Measurements from ENCODE around the gene ZFAND3. TPM values are rescaled to one million over a fixed set of nuclear protein-coding genes. Genes with fewer than 3 reads are reported as not detected.

ZFAND3 gene
- total RNA-seq, 1 experiment from 2014 or later: 107 TPM

GRCh38 chr6:37777272-37777834, 42.2 kb upstream of the ZFAND3 start:
- POLR2A ChIA-PET: no interaction called here
- CTCF ChIA-PET: no interaction called here
- intact Hi-C loops (cut with micrococcal nuclease; ENCODE audit: unreplicated experiment): no loop called here

GRCh38 chr6:37779111-37779800, 40.3 kb upstream of the ZFAND3 start:
- CTCF ChIA-PET: no interaction called here
- intact Hi-C loops (cut with micrococcal nuclease; ENCODE audit: unreplicated experiment): no loop called here
- no peaks in the 10 kb centered on the region for H3K27me3 Mint-ChIP-seq (ENCODE audit: insufficient read depth, unreplicated experiment)
- no peak overlapping the region for H3K4me3 ChIP-seq (ENCODE audit: low read depth, low read length)
- DNase-seq: no peak
- BruUV-seq (replicated peaks): no TSS peak
- H3K36me3 Mint-ChIP-seq (ENCODE audit: insufficient read depth, unreplicated experiment): no peaks in the 10 kb centered on the region
- no peaks in the 10 kb centered on the region for H3K4me1 Mint-ChIP-seq (ENCODE audit: low read depth, unreplicated experiment)
- H3K36me3 ChIP-seq (ENCODE audit: control insufficient read depth, insufficient read depth, low read length): no peaks in the 10 kb centered on the region
- no peak overlapping the region for H3K27ac Mint-ChIP-seq (ENCODE audit: unreplicated experiment)
- TF ChIP-seq CTCF (IDR thresholded peaks at IDR 0.05; ENCODE audit: insufficient read depth in 1 of 2, low read depth in 1 of 2, low read length in 1 of 2, severe bottlenecking in 1 of 2, unreplicated experiment in 1 of 2): no peak
- no peaks in the 10 kb centered on the region for H3K4me1 ChIP-seq
- H3K9me3 Mint-ChIP-seq (ENCODE audit: unreplicated experiment): peaks cover 3% of the 10 kb centered on the region
- POLR2A ChIA-PET: no interaction called here
- no peaks in the 10 kb centered on the region for H3K27me3 ChIP-seq (replicated peaks; ENCODE audit: control insufficient read depth, insufficient read depth, low read length)
- H3K9me3 ChIP-seq: no peaks in the 10 kb centered on the region
- no peak overlapping the region for H3K4me3 Mint-ChIP-seq (ENCODE audit: unreplicated experiment)

More at GRCh38 chr6:37777272-37777834, 42.2 kb upstream of the ZFAND3 start:
- DNase-seq: no peak
- Histone ChIP-seq H3K4me1 (no peaks in the 10 kb centered on the region), H3K36me3 (ENCODE audit: control insufficient read depth, insufficient read depth, low read length) (no peaks in the 10 kb centered on the region), H3K9me3 (no peaks in the 10 kb centered on the region), H3K27me3 (replicated peaks; ENCODE audit: control insufficient read depth, insufficient read depth, low read length) (no peaks in the 10 kb centered on the region), H3K4me3 (ENCODE audit: low read depth, low read length) (no peak overlapping the region)
- Mint-ChIP-seq H3K9me3 (ENCODE audit: unreplicated experiment) (peaks cover 22% of the 10 kb centered on the region), H3K36me3 (ENCODE audit: insufficient read depth, unreplicated experiment) (no peaks in the 10 kb centered on the region), H3K27me3 (ENCODE audit: insufficient read depth, unreplicated experiment) (no peaks in the 10 kb centered on the region), H3K4me3 (ENCODE audit: unreplicated experiment) (no peak overlapping the region), H3K27ac (ENCODE audit: unreplicated experiment) (no peak overlapping the region), H3K4me1 (ENCODE audit: low read depth, unreplicated experiment) (no peaks in the 10 kb centered on the region)
- no peak for TF ChIP-seq CTCF (IDR thresholded peaks at IDR 0.05; ENCODE audit: insufficient read depth in 1 of 2, low read depth in 1 of 2, low read length in 1 of 2, severe bottlenecking in 1 of 2, unreplicated experiment in 1 of 2)
- BruUV-seq (replicated peaks): no TSS peak

- Histone ChIP-seq H3K9me3 (no peaks in the 10 kb centered on the region), H3K36me3 (ENCODE audit: control insufficient read depth, insufficient read depth, low read length) (no peaks in the 10 kb centered on the region), H3K4me1 (no peaks in the 10 kb centered on the region), H3K4me3 (ENCODE audit: low read depth, low read length) (no peak overlapping the region), H3K27me3 (replicated peaks; ENCODE audit: control insufficient read depth, insufficient read depth, low read length) (no peaks in the 10 kb centered on the region)
- ChIA-PET POLR2A (no interaction called here), CTCF (no interaction called here)
- Mint-ChIP-seq H3K4me1 (ENCODE audit: low read depth, unreplicated experiment) (peaks cover 4% of the 10 kb centered on the region), H3K27ac (ENCODE audit: unreplicated experiment) (no peak overlapping the region), H3K36me3 (ENCODE audit: insufficient read depth, unreplicated experiment) (no peaks in the 10 kb centered on the region), H3K9me3 (ENCODE audit: unreplicated experiment) (no peaks in the 10 kb centered on the region), H3K27me3 (ENCODE audit: insufficient read depth, unreplicated experiment) (no peaks in the 10 kb centered on the region), H3K4me3 (ENCODE audit: unreplicated experiment) (no peak overlapping the region)
- intact Hi-C loops (cut with micrococcal nuclease; ENCODE audit: unreplicated experiment): no loop called here
- TF ChIP-seq CTCF (IDR thresholded peaks at IDR 0.05; ENCODE audit: insufficient read depth in 1 of 2, low read depth in 1 of 2, low read length in 1 of 2, severe bottlenecking in 1 of 2, unreplicated experiment in 1 of 2): no peak
- BruUV-seq (replicated peaks): no TSS peak
- no peak for DNase-seq
Observed at GRCh38 chr6:37779902-37780628, 39.5 kb upstream of the ZFAND3 start.

Measured in Caco-2 (cell line).